ENCODE data around the gene TLE4. TPM values are rescaled to one million over a fixed set of nuclear protein-coding genes. Genes with fewer than 3 reads are reported as not detected.
"Not testable (repeated sequence)": the region's sequence is repeated elsewhere in the genome, so short reads cannot be mapped to it uniquely, and the experiment has no call there.

The TLE4 gene
- total and polyA plus RNA-seq, 2 donors (not counting 1 experiment from before 2014, with no cell fraction given) = 34.7 to 57.3 TPM

DNA sequence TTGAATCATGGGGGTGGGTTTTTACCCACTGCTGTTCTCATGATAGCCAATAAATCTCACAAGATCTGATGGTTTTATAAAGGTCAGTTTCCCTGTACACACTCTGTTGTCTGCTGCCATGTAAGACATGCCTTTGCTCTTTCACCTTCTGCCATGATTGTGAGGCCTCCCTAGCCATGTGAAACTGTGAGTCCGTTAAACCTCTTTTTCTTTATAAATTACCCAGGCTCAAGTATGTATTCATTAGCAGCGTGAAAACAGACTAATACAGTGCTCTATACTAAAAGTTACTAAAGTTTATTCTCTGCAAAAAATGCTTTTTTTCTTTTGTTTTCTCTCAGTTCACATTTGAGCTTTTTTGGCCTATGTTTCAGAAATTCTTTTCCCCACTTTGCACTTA is 33.9 kb upstream of the TLE4 start:
- no peak for TF ChIP-seq EZH2 (IDR thresholded peaks at IDR 0.05; ENCODE audit: borderline replicate concordance, insufficient read depth, low read depth, low read length, poor library complexity, severe bottlenecking)
- no peak for TF ChIP-seq CTCF (IDR thresholded peaks at IDR 0.05)
- intact Hi-C loops (cut with micrococcal nuclease) = no loop called here
- no peak for DNase-seq
- no peak overlapping the region for H3K4me3 ChIP-seq (ENCODE audit: control extremely low read depth in 1 of 5, extremely low read depth in 1 of 5, insufficient read depth in 1 of 5, low read depth in 2 of 5, low read length in 4 of 5)
- no peaks in the 10 kb centered on the region for H3K36me3 ChIP-seq (replicated peaks in 1 of 2; ENCODE audit: control extremely low read depth in 1 of 2, control insufficient read depth in 1 of 2, extremely low read depth in 1 of 2, insufficient read depth in 2 of 2, low read length in 1 of 2)
- Mint-ChIP-seq H3K27ac (no peak overlapping the region), H3K27me3 (peaks cover 29% of the 10 kb centered on the region), H3K4me3 (no peak overlapping the region), H3K4me1 (no peaks in the 10 kb centered on the region), H3K9me3 (ENCODE audit: insufficient read depth) (peaks cover 3% of the 10 kb centered on the region)
- no peaks in the 10 kb centered on the region for H3K4me1 ChIP-seq (ENCODE audit: control insufficient read depth in 2 of 2, insufficient read depth in 2 of 2, low read length in 2 of 2)
- no peaks in the 10 kb centered on the region for H4K20me1 ChIP-seq (ENCODE audit: control insufficient read depth, insufficient read depth, low read length, poor library complexity, severe bottlenecking)
- CTCF ChIA-PET = no interaction called here
- POLR2A ChIA-PET = no interaction called here
- no peak for ATAC-seq (ENCODE audit: low read depth)
- no peak overlapping the region for H2AFZ ChIP-seq (ENCODE audit: insufficient read depth, low read depth, low read length, poor library complexity, severe bottlenecking)
- no peak overlapping the region for H3K27ac ChIP-seq (ENCODE audit: low read length in 2 of 2)
- H3K9me3 ChIP-seq (ENCODE audit: control extremely low read depth in 1 of 3, control insufficient read depth in 2 of 3, insufficient read depth in 1 of 3, low read length in 2 of 3) = no peaks in the 10 kb centered on the region
- H3K4me2 ChIP-seq (replicated peaks; ENCODE audit: low read depth, low read length, poor library complexity, severe bottlenecking) = no peak overlapping the region
- H3K9ac ChIP-seq (ENCODE audit: low read length) = no peak overlapping the region
- no CpG with 5 or more reads among the region's 2 CpGs for WGBS (ENCODE audit: insufficient coverage)
- no peaks in the 10 kb centered on the region for H3K79me2 ChIP-seq (ENCODE audit: control insufficient read depth, insufficient read depth, low read length)
- H3K27me3 ChIP-seq (replicated peaks in 1 of 4; ENCODE audit: control extremely low read depth in 1 of 4, control insufficient read depth in 3 of 4, insufficient read depth in 4 of 4, low read length in 3 of 4) = peaks cover 0 to 3% (median under 1%) of the 10 kb centered on the region in 4 experiments

DNA sequence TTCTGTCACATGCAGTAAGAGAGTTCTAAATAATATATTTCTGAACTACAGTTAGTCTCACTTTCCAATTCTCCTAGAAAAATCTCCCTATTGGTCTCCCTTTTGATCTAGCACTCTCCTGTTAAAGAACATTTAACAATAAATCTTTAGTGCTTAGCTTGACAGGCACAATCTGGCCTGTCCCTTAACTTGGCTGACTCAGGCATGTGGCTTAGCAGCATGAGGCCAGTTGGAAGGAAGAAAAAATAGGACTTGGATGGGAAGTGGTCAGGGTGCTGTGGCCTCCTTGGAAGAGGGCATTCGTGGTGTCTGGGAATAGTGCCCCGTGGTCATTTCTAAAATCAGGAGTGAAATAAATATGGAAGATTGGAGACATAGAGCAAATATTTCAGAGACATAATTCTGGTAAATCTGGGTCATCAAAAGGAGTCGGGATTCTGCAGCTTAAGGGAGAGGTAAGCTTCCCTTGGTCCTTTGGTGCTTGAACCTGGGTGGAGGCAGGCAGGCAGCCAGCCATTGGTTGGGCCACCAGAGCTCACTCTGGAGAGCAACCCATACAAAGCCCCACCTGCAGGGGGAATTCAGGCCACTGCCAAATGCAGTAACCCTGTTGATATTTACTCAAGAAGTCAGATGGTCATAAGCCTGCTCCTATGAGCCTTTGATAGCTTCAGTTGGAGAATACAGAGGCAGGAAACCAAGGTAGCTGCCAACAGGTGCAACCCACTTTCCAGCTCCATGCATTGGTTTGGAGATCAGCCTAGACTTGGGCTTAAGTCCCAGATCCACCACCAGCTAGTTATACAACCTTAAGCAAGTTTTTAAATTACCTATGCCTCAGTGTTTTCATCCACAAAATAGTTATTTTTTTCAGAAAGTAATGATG is 28.8 kb upstream of the TLE4 start:
- ChIA-PET CTCF (interaction anchor here (0.7 kb wide), 1 partner anchor 25 kb away, joined by 3 read pairs; no protein-coding TSS in a partner anchor), POLR2A (no interaction called here)
- Histone ChIP-seq H3K4me2 (replicated peaks; ENCODE audit: low read depth, low read length, poor library complexity, severe bottlenecking) (no peak overlapping the region), H3K36me3 (replicated peaks in 1 of 2; ENCODE audit: control extremely low read depth in 1 of 2, control insufficient read depth in 1 of 2, extremely low read depth in 1 of 2, insufficient read depth in 2 of 2, low read length in 1 of 2) (no peaks in the 10 kb centered on the region), H4K20me1 (ENCODE audit: control insufficient read depth, insufficient read depth, low read length, poor library complexity, severe bottlenecking) (no peaks in the 10 kb centered on the region), H3K9ac (ENCODE audit: low read length) (no peak overlapping the region), H3K27me3 (replicated peaks in 1 of 4; ENCODE audit: control extremely low read depth in 1 of 4, control insufficient read depth in 3 of 4, insufficient read depth in 4 of 4, low read length in 3 of 4) (peaks cover 0 to 7% (median 5%) of the 10 kb centered on the region in 4 experiments), H3K9me3 (ENCODE audit: control extremely low read depth in 1 of 3, control insufficient read depth in 2 of 3, insufficient read depth in 1 of 3, low read length in 2 of 3) (no peaks in the 10 kb centered on the region), H3K4me3 (ENCODE audit: control extremely low read depth in 1 of 5, extremely low read depth in 1 of 5, insufficient read depth in 1 of 5, low read depth in 2 of 5, low read length in 4 of 5) (no peak overlapping the region), H3K4me1 (ENCODE audit: control insufficient read depth in 2 of 2, insufficient read depth in 2 of 2, low read length in 2 of 2) (no peaks in the 10 kb centered on the region), H3K27ac (ENCODE audit: low read length in 2 of 2) (no peak overlapping the region), H2AFZ (ENCODE audit: insufficient read depth, low read depth, low read length, poor library complexity, severe bottlenecking) (no peak overlapping the region), H3K79me2 (ENCODE audit: control insufficient read depth, insufficient read depth, low read length) (no peaks in the 10 kb centered on the region)
- H3K4me3 Mint-ChIP-seq = no peak overlapping the region
- H3K9me3 Mint-ChIP-seq (ENCODE audit: insufficient read depth) = no peaks in the 10 kb centered on the region
- intact Hi-C loops (cut with micrococcal nuclease) = no loop called here
- DNase-seq = no peak
- TF ChIP-seq EZH2 (IDR thresholded peaks at IDR 0.05; ENCODE audit: borderline replicate concordance, insufficient read depth, low read depth, low read length, poor library complexity, severe bottlenecking) (no peak), CTCF (IDR thresholded peaks at IDR 0.05) (no peak)
- peaks cover 36% of the 10 kb centered on the region for H3K27me3 Mint-ChIP-seq
- no peaks in the 10 kb centered on the region for H3K4me1 Mint-ChIP-seq
- no peak overlapping the region for H3K27ac Mint-ChIP-seq
- ATAC-seq (ENCODE audit: low read depth) = no peak
- WGBS (ENCODE audit: insufficient coverage) = 96% methylated on average over 3 of the region's 3 CpGs

DNA sequence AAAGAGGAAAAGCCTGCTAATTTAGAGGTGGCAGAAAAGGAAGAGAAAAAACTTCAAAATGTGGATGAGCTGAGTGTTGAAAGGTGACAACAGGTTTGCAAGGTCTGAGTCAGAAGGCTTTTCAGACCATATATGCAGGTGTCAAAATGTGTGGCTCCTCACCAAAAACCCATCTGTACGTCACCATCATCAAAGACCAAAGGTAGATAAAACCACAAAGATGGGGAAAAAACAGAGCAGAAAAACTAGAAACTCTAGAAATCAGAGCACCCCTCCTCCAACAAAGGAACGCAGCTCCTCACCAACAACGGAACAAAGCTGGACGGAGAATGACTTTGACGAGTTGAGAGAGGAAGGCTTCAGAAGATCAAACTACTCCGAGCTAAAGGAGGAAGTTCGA is 27.4 kb upstream of the TLE4 start:
- H3K36me3 ChIP-seq (replicated peaks in 1 of 2; ENCODE audit: control extremely low read depth in 1 of 2, control insufficient read depth in 1 of 2, extremely low read depth in 1 of 2, insufficient read depth in 2 of 2, low read length in 1 of 2); H4K20me1 ChIP-seq (ENCODE audit: control insufficient read depth, insufficient read depth, low read length, poor library complexity, severe bottlenecking); H3K9me3 Mint-ChIP-seq (ENCODE audit: insufficient read depth); ATAC-seq (ENCODE audit: low read depth); H3K4me3 ChIP-seq (ENCODE audit: control extremely low read depth in 1 of 5, extremely low read depth in 1 of 5, insufficient read depth in 1 of 5, low read depth in 2 of 5, low read length in 4 of 5); H3K4me2 ChIP-seq (replicated peaks; ENCODE audit: low read depth, low read length, poor library complexity, severe bottlenecking); POLR2A ChIA-PET; H3K27me3 ChIP-seq (replicated peaks in 1 of 4; ENCODE audit: control extremely low read depth in 1 of 4, control insufficient read depth in 3 of 4, insufficient read depth in 4 of 4, low read length in 3 of 4); H2AFZ ChIP-seq (ENCODE audit: insufficient read depth, low read depth, low read length, poor library complexity, severe bottlenecking); H3K4me1 ChIP-seq (ENCODE audit: control insufficient read depth in 2 of 2, insufficient read depth in 2 of 2, low read length in 2 of 2); intact Hi-C loops (cut with micrococcal nuclease); H3K4me1 Mint-ChIP-seq; H3K4me3 Mint-ChIP-seq; H3K79me2 ChIP-seq (ENCODE audit: control insufficient read depth, insufficient read depth, low read length); DNase-seq; H3K9me3 ChIP-seq (ENCODE audit: control extremely low read depth in 1 of 3, control insufficient read depth in 2 of 3, insufficient read depth in 1 of 3, low read length in 2 of 3); H3K27ac Mint-ChIP-seq; H3K9ac ChIP-seq (ENCODE audit: low read length); H3K27ac ChIP-seq (ENCODE audit: low read length in 2 of 2): not testable (repeated sequence)
- 29% methylated on average over 1 of the region's 7 CpGs for WGBS (ENCODE audit: insufficient coverage)
- peaks cover 26% of the 10 kb centered on the region for H3K27me3 Mint-ChIP-seq
- CTCF ChIA-PET = interaction anchor here (1.2 kb wide), 1 partner anchor 9 kb away, joined by 3 read pairs; no protein-coding TSS in a partner anchor

All from B cell (primary cell).